A673 (cell line): Measurements from ENCODE around the gene WDR37. TPM values are rescaled to one million over a fixed set of nuclear protein-coding genes. Genes with fewer than 3 reads are reported as not detected.

Experiments used
- BruUV-seq: library from RNA; stranded (reverse); fragments of 400-500 nt; replicated peaks from 2 replicates; lab custom pipeline; 2021; lab: Mats Ljungman, UMichigan
- CTCF ChIA-PET: fragments of 300-600 bp; sonication (Branson Sonifier 250); formaldehyde crosslinking; loops from one replicate; lab custom pipeline; 2022; ENCODE audit warnings: antibody characterized with exemption; lab: Charles Lee
- POLR2A ChIA-PET: fragments of 300-600 bp; sonication (Branson Sonifier 250); formaldehyde crosslinking; loops from one replicate; lab custom pipeline; 2022; ENCODE audit warnings: antibody characterized with exemption; ENCODE audit not compliant: low non-redundant PET; lab: Charles Lee
- DNase-seq: peaks from one replicate; pipeline ENCODE4 v3.0.0-alpha.2; 2015; ENCODE audit warnings: low spot score
- H3K27ac ChIP-seq: fragments of 200-600 bp; sonication (generic); 2 replicates; pipeline ENCODE4 v1.5.1; 2016; ENCODE audit warnings: mixed run types, low read depth, mild to moderate bottlenecking, mixed read lengths, antibody characterized with exemption, low read length; ENCODE audit not compliant: poor library complexity, severe bottlenecking
- H3K27me3 ChIP-seq: fragments of 200-600 bp; sonication (generic); replicated peaks from 2 replicates; pipeline ENCODE4 v1.6.1; 2017; ENCODE audit warnings: mixed run types, low read depth, mild to moderate bottlenecking, mixed read lengths, antibody characterized with exemption, low read length; ENCODE audit not compliant: insufficient read depth, poor library complexity
- H3K36me3 ChIP-seq: fragments of 200-600 bp; sonication (generic); 2 replicates; pipeline ENCODE4 v1.6.1; 2016; ENCODE audit warnings: mixed run types, mild to moderate bottlenecking, mixed read lengths, antibody characterized with exemption, low read length; ENCODE audit not compliant: insufficient read depth, poor library complexity, severe bottlenecking
- H3K4me1 ChIP-seq: fragments of 200-600 bp; sonication (generic); 2 replicates; pipeline ENCODE4 v1.6.1; 2017; ENCODE audit warnings: mixed run types, mild to moderate bottlenecking, mixed read lengths, antibody characterized with exemption, low read length; ENCODE audit not compliant: insufficient read depth, poor library complexity, severe bottlenecking
- H3K4me3 ChIP-seq: fragments of 200-600 bp; sonication (generic); 2 replicates; pipeline ENCODE4 v1.5.1; 2016; ENCODE audit warnings: low read depth, mixed run types, mild to moderate bottlenecking, mixed read lengths, low read length; ENCODE audit not compliant: poor library complexity, severe bottlenecking
- H3K9me3 ChIP-seq: fragments of 200-600 bp; sonication (generic); 2 replicates; pipeline ENCODE4 v1.6.1; 2016; ENCODE audit warnings: mixed run types, low read depth, mild to moderate bottlenecking, mixed read lengths, antibody characterized with exemption, low read length; ENCODE audit not compliant: poor library complexity, severe bottlenecking
- EZH2 ChIP-seq: fragments of 200-600 bp; sonication (generic); IDR thresholded peaks from 2 replicates; pipeline ENCODE4 v1.6.1; 2017; ENCODE audit warnings: borderline replicate concordance, low read depth, mild to moderate bottlenecking, mixed read lengths, antibody characterized with exemption, low read length; ENCODE audit not compliant: poor library complexity, severe bottlenecking
- intact Hi-C: fragments of 100-400 bp; cut with micrococcal nuclease; formaldehyde crosslinking; loops from one replicate; pipeline ENCODE4 v1.10.0; 2022; ENCODE audit not compliant: unreplicated experiment
- total RNA-seq: library from RNA; stranded (reverse); gene quantifications from 2 replicates; pipeline ENCODE4 v1.2.3, GENCODE V29; 2021
- TF ChIP-seq, protein P1 (sequence below): fragments of 300-800, 200-600 bp; sonication (generic); conservative IDR thresholded peaks from 2 replicates; pipeline ENCODE4 v1.5.1; 2017; ENCODE audit warnings: low read depth, mild to moderate bottlenecking, antibody characterized with exemption, low read length, moderate library complexity, mixed read lengths

Gene WDR37
- total RNA-seq, 1 experiment from 2014 or later = 12.6 TPM

- intact Hi-C loops = no loop called here
- H3K9me3 ChIP-seq = no peaks in the 10 kb centered on the region
- BruUV-seq = no TSS peak
- H3K36me3 ChIP-seq = no peaks in the 10 kb centered on the region
- no peak overlapping the region for H3K27ac ChIP-seq
- H3K4me1 ChIP-seq = no peaks in the 10 kb centered on the region
- peaks cover 57% of the 10 kb centered on the region for H3K27me3 ChIP-seq
- H3K4me3 ChIP-seq = no peak overlapping the region
- DNase-seq = no peak
- POLR2A ChIA-PET = no interaction called here
- CTCF ChIA-PET = no interaction called here
- TF ChIP-seq EZH2 = no peak
- TF ChIP-seq, protein P1, sequence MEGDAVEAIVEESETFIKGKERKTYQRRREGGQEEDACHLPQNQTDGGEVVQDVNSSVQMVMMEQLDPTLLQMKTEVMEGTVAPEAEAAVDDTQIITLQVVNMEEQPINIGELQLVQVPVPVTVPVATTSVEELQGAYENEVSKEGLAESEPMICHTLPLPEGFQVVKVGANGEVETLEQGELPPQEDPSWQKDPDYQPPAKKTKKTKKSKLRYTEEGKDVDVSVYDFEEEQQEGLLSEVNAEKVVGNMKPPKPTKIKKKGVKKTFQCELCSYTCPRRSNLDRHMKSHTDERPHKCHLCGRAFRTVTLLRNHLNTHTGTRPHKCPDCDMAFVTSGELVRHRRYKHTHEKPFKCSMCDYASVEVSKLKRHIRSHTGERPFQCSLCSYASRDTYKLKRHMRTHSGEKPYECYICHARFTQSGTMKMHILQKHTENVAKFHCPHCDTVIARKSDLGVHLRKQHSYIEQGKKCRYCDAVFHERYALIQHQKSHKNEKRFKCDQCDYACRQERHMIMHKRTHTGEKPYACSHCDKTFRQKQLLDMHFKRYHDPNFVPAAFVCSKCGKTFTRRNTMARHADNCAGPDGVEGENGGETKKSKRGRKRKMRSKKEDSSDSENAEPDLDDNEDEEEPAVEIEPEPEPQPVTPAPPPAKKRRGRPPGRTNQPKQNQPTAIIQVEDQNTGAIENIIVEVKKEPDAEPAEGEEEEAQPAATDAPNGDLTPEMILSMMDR = no peak
Measured at GRCh38 chr10:1180071-1180730, 124.0 kb downstream of the WDR37 start.

GRCh38 chr10:1180836-1181235, 124.7 kb downstream of the WDR37 start:
- BruUV-seq = no TSS peak
- CTCF ChIA-PET = no interaction called here

More at GRCh38 chr10:1180836-1181235, 124.7 kb downstream of the WDR37 start:
- no peak overlapping the region for H3K27ac ChIP-seq
- intact Hi-C loops = no loop called here
- no peak for DNase-seq
- H3K27me3 ChIP-seq = peaks cover 63% of the 10 kb centered on the region
- H3K4me3 ChIP-seq = no peak overlapping the region
- POLR2A ChIA-PET = no interaction called here
- no peaks in the 10 kb centered on the region for H3K4me1 ChIP-seq
- H3K9me3 ChIP-seq = no peaks in the 10 kb centered on the region
- H3K36me3 ChIP-seq = no peaks in the 10 kb centered on the region
- TF ChIP-seq EZH2 = no peak
- TF ChIP-seq, protein P1 = 0 out of 2 replicates have a peak, but pooled peaks have one; percentile 14

Other genes starting within 250 kb of the WDR37 start
- 101 and 104 TPM in 2 replicates for gene LARP4B, start 124.7 kb upstream of the WDR37 start, total RNA-seq
- 137 and 163 TPM in 2 replicates for gene GTPBP4, start 68.0 kb upstream of the WDR37 start, total RNA-seq
- gene IDI2, start 30.5 kb upstream of the WDR37 start, total RNA-seq = not detected in 2 replicates
- 84.6 and 111 TPM in 2 replicates for gene IDI1, start 7.3 kb upstream of the WDR37 start, total RNA-seq